Testis (tissue), 2 donors: Measurements from ENCODE around the gene SLC28A3.

Source experiments
- POLR2A ChIP-seq: fragments of 450-650 bp; IDR thresholded peaks from one replicate; pipeline ENCODE4 v1.6.1; 2017; ENCODE audit warnings: antibody characterized with exemption, mild to moderate bottlenecking, moderate library complexity
- TF ChIP-seq, protein P1 (sequence below), 3 experiments: fragments of 450-650 bp in 2 of 3; fragments of 200-600 bp in 1 of 3; sonication (generic) in 1 of 3; IDR thresholded peaks; one replicate each; pipeline ENCODE4 v1.5.1; 2016 to 2019; ENCODE audit warnings: antibody characterized with exemption in 3 of 3, mild to moderate bottlenecking in 2 of 3, moderate library complexity in 1 of 3

DNA sequence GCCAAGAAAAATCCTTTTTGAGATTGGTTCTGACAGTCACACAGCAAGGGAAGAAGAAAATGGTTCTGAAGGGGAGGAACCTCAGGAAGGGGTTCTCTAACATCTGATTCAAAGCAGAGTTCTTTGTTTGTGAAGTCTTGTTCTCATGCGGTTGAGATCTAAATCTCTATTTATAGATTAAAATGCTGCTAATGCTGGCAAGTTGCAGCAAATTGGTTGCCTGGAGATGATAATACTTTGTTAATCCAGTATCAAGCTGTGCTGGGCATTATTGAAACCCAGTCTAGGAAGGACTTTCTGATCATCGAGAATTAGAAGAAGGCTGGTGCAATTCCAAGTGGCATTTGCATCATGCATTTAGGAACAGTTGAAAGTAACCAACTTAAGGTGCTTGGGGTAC is 34.0 kb upstream of the SLC28A3 start:
- TF ChIP-seq, protein P1, sequence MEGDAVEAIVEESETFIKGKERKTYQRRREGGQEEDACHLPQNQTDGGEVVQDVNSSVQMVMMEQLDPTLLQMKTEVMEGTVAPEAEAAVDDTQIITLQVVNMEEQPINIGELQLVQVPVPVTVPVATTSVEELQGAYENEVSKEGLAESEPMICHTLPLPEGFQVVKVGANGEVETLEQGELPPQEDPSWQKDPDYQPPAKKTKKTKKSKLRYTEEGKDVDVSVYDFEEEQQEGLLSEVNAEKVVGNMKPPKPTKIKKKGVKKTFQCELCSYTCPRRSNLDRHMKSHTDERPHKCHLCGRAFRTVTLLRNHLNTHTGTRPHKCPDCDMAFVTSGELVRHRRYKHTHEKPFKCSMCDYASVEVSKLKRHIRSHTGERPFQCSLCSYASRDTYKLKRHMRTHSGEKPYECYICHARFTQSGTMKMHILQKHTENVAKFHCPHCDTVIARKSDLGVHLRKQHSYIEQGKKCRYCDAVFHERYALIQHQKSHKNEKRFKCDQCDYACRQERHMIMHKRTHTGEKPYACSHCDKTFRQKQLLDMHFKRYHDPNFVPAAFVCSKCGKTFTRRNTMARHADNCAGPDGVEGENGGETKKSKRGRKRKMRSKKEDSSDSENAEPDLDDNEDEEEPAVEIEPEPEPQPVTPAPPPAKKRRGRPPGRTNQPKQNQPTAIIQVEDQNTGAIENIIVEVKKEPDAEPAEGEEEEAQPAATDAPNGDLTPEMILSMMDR (IDR thresholded peaks at IDR 0.05) = no peak
- TF ChIP-seq POLR2A = no peak
